C4-2B (cell line): ENCODE data around the gene ISYNA1.

ENCODE experiments used
- CTCF ChIP-seq: fragments of 450-650 bp; conservative IDR thresholded peaks from 2 replicates; pipeline ENCODE4 v1.5.1; 2017; ENCODE audit warnings: mild to moderate bottlenecking
- ZFX ChIP-seq: fragments of 450-650 bp; IDR thresholded peaks from 2 replicates; pipeline ENCODE4 v1.6.1; 2017

GRCh38 chr19:18465214-18465963 lies 27.5 kb upstream of the ISYNA1 start:
- TF ChIP-seq CTCF, result no peak
- TF ChIP-seq ZFX, result no peak
